GM13977 (cell line): ENCODE results near the gene PPP2CA.

ENCODE experiments used
- DNase-seq: peaks from one replicate; pipeline ENCODE4 v3.0.0; 2012; ENCODE audit warnings: low spot score
- CTCF ChIP-seq: IDR thresholded peaks from 2 replicates; pipeline ENCODE4 v1.5.1; 2012; ENCODE audit warnings: mild to moderate bottlenecking, control low read depth; ENCODE audit not compliant: insufficient read depth; ENCODE audit errors: extremely low read depth, missing control alignments
- in situ Hi-C: fragments of 300-500 bp; cut with MboI; formaldehyde crosslinking; loops from one replicate; pipeline ENCODE4 v1.12.0; 2022; ENCODE audit warnings: low sequenced_read_pairs, low pct_unique_long_range_greater_than_20kb, mixed read lengths, inconsistent platforms; ENCODE audit not compliant: unreplicated experiment

Gene PPP2CA

GRCh38 chr5:134148986-134149539, 76.8 kb downstream of the PPP2CA start:
- in situ Hi-C loops, result no loop called here
- TF ChIP-seq CTCF, result no peak

GRCh38 chr5:134148316-134148715, 77.6 kb downstream of the PPP2CA start:
- in situ Hi-C loops, result no loop called here
- no peak for DNase-seq
- TF ChIP-seq CTCF, result no peak

More at GRCh38 chr5:134148986-134149539, 76.8 kb downstream of the PPP2CA start:
- DNase-seq, result no peak

- TF ChIP-seq CTCF, result no peak
- DNase-seq, result no peak
- in situ Hi-C loops, result no loop called here
Observed at GRCh38 chr5:134146651-134147518, 79.0 kb downstream of the PPP2CA start.

GRCh38 chr5:134145779-134146581, 79.9 kb downstream of the PPP2CA start:
- TF ChIP-seq CTCF, result peak; percentile 91
- in situ Hi-C loops, result no loop called here
- peak; percentile 66 for DNase-seq

- DNase-seq, result no peak
- TF ChIP-seq CTCF, result no peak
- in situ Hi-C loops, result no loop called here
Observed at GRCh38 chr5:134145041-134145757, 80.7 kb downstream of the PPP2CA start.
